PC-9 (cell line): Measurements from ENCODE around the gene SLC24A4. TPM values are rescaled to one million over a fixed set of nuclear protein-coding genes. Genes with fewer than 3 reads are reported as not detected.

ENCODE experiments used
- Bru-seq: library from RNA; stranded (reverse); fragments of 400-500 nt; gene quantifications from one replicate; lab custom pipeline; 2021; lab: Mats Ljungman, UMichigan
- BruChase-seq, 2 experiments: library from RNA; stranded (reverse); fragments of 400-500 nt; gene quantifications; one replicate each; lab custom pipeline; 2021; lab: Mats Ljungman, UMichigan
- BruUV-seq: library from RNA; stranded (reverse); fragments of 400-500 nt; replicated peaks from 2 replicates; lab custom pipeline; 2021; lab: Mats Ljungman, UMichigan
- CTCF ChIA-PET: fragments of 300-600 bp; sonication (Branson Sonifier 250); formaldehyde crosslinking; loops from one replicate; lab custom pipeline; 2022; ENCODE audit warnings: antibody characterized with exemption; lab: Charles Lee
- POLR2A ChIA-PET: fragments of 300-600 bp; sonication (Branson Sonifier 250); formaldehyde crosslinking; loops from one replicate; lab custom pipeline; 2022; ENCODE audit warnings: antibody characterized with exemption; ENCODE audit not compliant: unreplicated experiment; lab: Charles Lee
- DNase-seq, 2 experiments: peaks; one replicate each; pipeline versions ENCODE4 v3.0.0 to v3.0.0-alpha.2; 2015 to 2022; ENCODE audit warnings: mixed read lengths in 1 of 2
- H2AFZ ChIP-seq: fragments of 200-600 bp; sonication (generic); 2 replicates; pipeline ENCODE4 v1.8.1; 2017; ENCODE audit warnings: antibody characterized with exemption
- H3F3A ChIP-seq: fragments of 200-600 bp; sonication (generic); 2 replicates; pipeline ENCODE4 v1.8.1; 2017; ENCODE audit warnings: antibody characterized with exemption, mild to moderate bottlenecking, low read depth; ENCODE audit not compliant: insufficient read depth
- H3K27ac ChIP-seq: fragments of 200-600 bp; sonication (generic); 2 replicates; pipeline ENCODE4 v1.6.1; 2016; ENCODE audit warnings: mixed run types
- H3K27me3 ChIP-seq: fragments of 200-600 bp; sonication (generic); 2 replicates; pipeline ENCODE4 v1.6.1; 2016; ENCODE audit warnings: low read depth, mixed run types; ENCODE audit not compliant: insufficient read depth
- H3K36me3 ChIP-seq: fragments of 200-600 bp; sonication (generic); 2 replicates; pipeline ENCODE4 v1.6.1; 2016; ENCODE audit warnings: low read depth, mixed run types
- H3K4me1 ChIP-seq: fragments of 200-600 bp; sonication (generic); replicated peaks from 2 replicates; pipeline ENCODE4 v1.6.1; 2016; ENCODE audit warnings: mixed run types; ENCODE audit not compliant: insufficient read depth
- H3K4me2 ChIP-seq: fragments of 200-600 bp; sonication (generic); 2 replicates; pipeline ENCODE4 v1.6.1; 2017; ENCODE audit warnings: mixed run types
- H3K4me3 ChIP-seq: fragments of 200-600 bp; sonication (generic); 2 replicates; pipeline ENCODE4 v1.6.1; 2016; ENCODE audit warnings: mixed run types
- H3K79me2 ChIP-seq: fragments of 200-600 bp; sonication (generic); 2 replicates; pipeline ENCODE4 v1.6.1; 2017; ENCODE audit warnings: low read depth, mixed run types
- H3K9me2 ChIP-seq: fragments of 200-600 bp; sonication (generic); 2 replicates; pipeline ENCODE4 v1.8.1; 2017; ENCODE audit warnings: mild to moderate bottlenecking; ENCODE audit not compliant: insufficient read depth
- H3K9me3 ChIP-seq: fragments of 200-600 bp; sonication (generic); 2 replicates; pipeline ENCODE4 v1.8.1; 2016; ENCODE audit warnings: low read depth; ENCODE audit not compliant: insufficient read depth
- H4K20me1 ChIP-seq: fragments of 200-600 bp; sonication (generic); 2 replicates; pipeline ENCODE4 v1.8.1; 2017; ENCODE audit not compliant: insufficient read depth
- EZH2 ChIP-seq: fragments of 200-600 bp; sonication (generic); IDR thresholded peaks from 2 replicates; pipeline ENCODE4 v1.8.0; 2017; ENCODE audit warnings: antibody characterized with exemption, low read depth
- intact Hi-C: fragments of 100-400 bp; cut with micrococcal nuclease; formaldehyde crosslinking; loops from one replicate; pipeline ENCODE4 v1.10.0; 2022; ENCODE audit not compliant: unreplicated experiment
- long read RNA-seq: library from polyadenylated mRNA; stranded (forward); transcript quantifications from one replicate; pipeline ENCODE4 v2.0.0, GENCODE V29; 2022
- total RNA-seq: library from RNA; stranded (reverse); gene quantifications from 2 replicates; pipeline ENCODE4 v1.2.3, GENCODE V29; 2021
- TF ChIP-seq, protein P1 (sequence below): fragments of 200-600 bp; sonication (generic); conservative IDR thresholded peaks from 2 replicates; pipeline ENCODE4 v1.6.1; 2017; ENCODE audit warnings: mixed run types, antibody characterized with exemption, mild to moderate bottlenecking, moderate library complexity

SLC24A4 gene, protein sequence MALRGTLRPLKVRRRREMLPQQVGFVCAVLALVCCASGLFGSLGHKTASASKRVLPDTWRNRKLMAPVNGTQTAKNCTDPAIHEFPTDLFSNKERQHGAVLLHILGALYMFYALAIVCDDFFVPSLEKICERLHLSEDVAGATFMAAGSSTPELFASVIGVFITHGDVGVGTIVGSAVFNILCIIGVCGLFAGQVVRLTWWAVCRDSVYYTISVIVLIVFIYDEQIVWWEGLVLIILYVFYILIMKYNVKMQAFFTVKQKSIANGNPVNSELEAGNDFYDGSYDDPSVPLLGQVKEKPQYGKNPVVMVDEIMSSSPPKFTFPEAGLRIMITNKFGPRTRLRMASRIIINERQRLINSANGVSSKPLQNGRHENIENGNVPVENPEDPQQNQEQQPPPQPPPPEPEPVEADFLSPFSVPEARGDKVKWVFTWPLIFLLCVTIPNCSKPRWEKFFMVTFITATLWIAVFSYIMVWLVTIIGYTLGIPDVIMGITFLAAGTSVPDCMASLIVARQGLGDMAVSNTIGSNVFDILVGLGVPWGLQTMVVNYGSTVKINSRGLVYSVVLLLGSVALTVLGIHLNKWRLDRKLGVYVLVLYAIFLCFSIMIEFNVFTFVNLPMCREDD
- not detected in 2 replicates for total RNA-seq
- Bru-seq, nascent RNA: percentile 2 among the genes with signal in this experiment
- percentile 1 among the genes with signal in this experiment for BruChase-seq, experiment 1, labeled RNA remaining after a 2-hour chase
- BruChase-seq, experiment 2, labeled RNA remaining after a 6-hour chase: percentile 2 among the genes with signal in this experiment
- long read RNA-seq: 0 reads

DNA sequence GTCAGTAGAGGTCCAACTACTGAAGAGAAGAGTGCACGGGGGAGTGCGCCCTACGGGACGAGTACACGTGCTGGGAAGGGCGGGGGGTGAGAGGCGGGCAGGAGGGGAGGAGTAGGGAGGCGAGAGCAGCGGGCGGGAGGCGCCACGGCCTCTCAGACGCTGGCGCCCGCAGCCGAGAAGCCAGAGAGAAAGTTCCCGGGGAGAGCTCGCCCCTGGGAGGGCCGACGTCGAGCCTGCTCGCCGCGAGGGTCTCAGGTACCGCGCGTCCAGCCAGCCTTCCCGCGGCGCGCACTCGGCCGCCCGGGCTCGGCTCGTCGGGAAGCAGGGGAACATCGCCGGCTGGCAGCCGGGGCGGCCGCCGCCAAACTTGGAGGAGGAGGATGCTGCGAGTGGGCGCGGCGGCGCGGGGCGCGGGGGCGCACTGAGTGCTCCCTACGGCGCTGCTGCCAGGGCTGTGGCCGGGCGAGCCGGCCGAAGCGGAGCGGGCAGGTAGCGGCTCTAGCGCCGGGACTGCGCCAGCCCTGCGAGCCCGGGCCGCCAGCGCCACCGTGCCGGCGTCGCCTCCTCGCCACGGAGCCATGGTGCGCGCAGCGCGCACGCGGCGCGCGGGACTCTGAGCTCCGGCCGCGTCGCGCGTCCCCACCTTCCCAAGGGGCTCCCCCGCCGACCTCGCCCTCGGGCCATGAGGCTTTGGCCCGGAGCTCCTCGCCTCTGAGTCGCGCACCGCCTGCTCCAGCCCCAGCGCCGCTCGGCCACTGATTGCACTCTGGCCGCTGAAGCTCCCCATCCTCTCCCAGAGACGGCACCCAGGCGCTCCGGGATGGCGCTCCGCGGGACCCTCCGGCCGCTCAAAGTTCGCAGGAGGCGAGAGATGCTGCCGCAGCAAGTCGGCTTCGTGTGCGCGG, at the start of gene SLC24A4:
SLC24A4 (plus strand) TSS at position 155 of the 905 bp plus-strand sequence; CDS start at position 821, 666 bp downstream.
- H3K36me3 ChIP-seq: no peaks in the 10 kb centered on the region
- CTCF ChIA-PET: no interaction called here
- no peak for TF ChIP-seq EZH2
- TF ChIP-seq, protein P1, sequence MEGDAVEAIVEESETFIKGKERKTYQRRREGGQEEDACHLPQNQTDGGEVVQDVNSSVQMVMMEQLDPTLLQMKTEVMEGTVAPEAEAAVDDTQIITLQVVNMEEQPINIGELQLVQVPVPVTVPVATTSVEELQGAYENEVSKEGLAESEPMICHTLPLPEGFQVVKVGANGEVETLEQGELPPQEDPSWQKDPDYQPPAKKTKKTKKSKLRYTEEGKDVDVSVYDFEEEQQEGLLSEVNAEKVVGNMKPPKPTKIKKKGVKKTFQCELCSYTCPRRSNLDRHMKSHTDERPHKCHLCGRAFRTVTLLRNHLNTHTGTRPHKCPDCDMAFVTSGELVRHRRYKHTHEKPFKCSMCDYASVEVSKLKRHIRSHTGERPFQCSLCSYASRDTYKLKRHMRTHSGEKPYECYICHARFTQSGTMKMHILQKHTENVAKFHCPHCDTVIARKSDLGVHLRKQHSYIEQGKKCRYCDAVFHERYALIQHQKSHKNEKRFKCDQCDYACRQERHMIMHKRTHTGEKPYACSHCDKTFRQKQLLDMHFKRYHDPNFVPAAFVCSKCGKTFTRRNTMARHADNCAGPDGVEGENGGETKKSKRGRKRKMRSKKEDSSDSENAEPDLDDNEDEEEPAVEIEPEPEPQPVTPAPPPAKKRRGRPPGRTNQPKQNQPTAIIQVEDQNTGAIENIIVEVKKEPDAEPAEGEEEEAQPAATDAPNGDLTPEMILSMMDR: no peak
- no peak within 1 kb of the TSS for H3K4me2 ChIP-seq
- H3K27ac ChIP-seq: no peak within 1 kb of the TSS
- intact Hi-C loops: no loop called here
- no peaks in the 10 kb centered on the region for H3K79me2 ChIP-seq
- no peak within 1 kb of the TSS for H2AFZ ChIP-seq
- POLR2A ChIA-PET: no interaction called here
- DNase-seq: no peak
- no peaks in the 10 kb centered on the region for H3F3A ChIP-seq
- no peak within 1 kb of the TSS for H3K4me3 ChIP-seq
- BruUV-seq: no TSS peak
- H3K9me2 ChIP-seq: no peaks in the 10 kb centered on the region
- H3K4me1 ChIP-seq: no peaks in the 10 kb centered on the region
- peaks cover 10% of the 10 kb centered on the region for H3K9me3 ChIP-seq
- H3K27me3 ChIP-seq: no peaks in the 10 kb centered on the region
- H4K20me1 ChIP-seq: no peaks in the 10 kb centered on the region

DNA sequence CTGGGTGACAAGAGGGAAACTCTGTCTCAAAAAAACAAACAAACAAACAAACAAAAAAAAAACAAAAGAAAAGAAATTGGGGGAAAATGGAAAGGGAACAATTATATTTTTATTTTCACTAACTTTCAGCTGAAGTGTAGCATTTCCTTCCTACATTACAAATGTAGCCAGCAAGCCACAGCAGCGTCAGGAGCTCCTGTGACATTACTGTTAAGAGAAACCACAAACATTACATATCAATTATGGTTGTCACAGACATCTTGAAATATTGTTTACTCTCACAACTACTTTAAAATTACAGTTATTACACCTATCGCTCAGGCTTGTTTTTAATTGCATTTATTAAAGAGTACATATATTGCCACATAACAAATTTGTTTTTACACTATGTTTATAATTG, 49.8 kb upstream of the SLC24A4 start:
- H3K9me3 ChIP-seq: no peaks in the 10 kb centered on the region
- H3K79me2 ChIP-seq: no peaks in the 10 kb centered on the region
- H3K4me1 ChIP-seq: no peaks in the 10 kb centered on the region
- H3K36me3 ChIP-seq: no peaks in the 10 kb centered on the region
- H3K4me2 ChIP-seq: no peak overlapping the region
- H3K27ac ChIP-seq: no peak overlapping the region
- no peaks in the 10 kb centered on the region for H4K20me1 ChIP-seq
- BruUV-seq: no TSS peak
- ChIA-PET POLR2A (no interaction called here), CTCF (no interaction called here)
- H3K27me3 ChIP-seq: peaks cover 28% of the 10 kb centered on the region
- no peaks in the 10 kb centered on the region for H3F3A ChIP-seq
- no peak overlapping the region for H3K4me3 ChIP-seq
- no peak for DNase-seq
- no peak overlapping the region for H2AFZ ChIP-seq
- TF ChIP-seq, protein P1: no peak
- no peak for TF ChIP-seq EZH2
- no peaks in the 10 kb centered on the region for H3K9me2 ChIP-seq
- intact Hi-C loops: no loop called here

DNA sequence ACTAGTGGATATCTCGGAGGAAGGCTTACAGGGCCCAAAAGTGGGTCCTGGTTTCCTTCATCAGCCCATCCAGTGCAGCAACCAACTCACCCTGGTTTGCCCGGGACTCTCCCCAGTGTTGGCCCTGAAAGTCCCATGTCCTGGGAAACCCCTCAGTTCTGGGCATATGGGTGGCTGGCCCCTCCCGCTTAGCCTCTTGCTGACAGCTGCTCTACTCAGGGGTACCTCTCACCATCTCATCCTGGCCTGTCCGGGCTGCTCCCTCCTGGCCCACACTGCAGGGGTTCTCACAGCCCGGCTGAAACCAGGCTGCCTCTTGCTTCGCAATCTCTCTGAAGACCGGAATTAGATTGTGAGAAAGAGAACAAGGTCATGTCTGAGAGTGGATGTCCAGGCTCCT, 48.9 kb upstream of the SLC24A4 start:
- no peak overlapping the region for H3K4me3 ChIP-seq
- H3F3A ChIP-seq: no peaks in the 10 kb centered on the region
- H3K9me2 ChIP-seq: no peaks in the 10 kb centered on the region
- BruUV-seq: no TSS peak
- no peak overlapping the region for H3K4me2 ChIP-seq
- no peaks in the 10 kb centered on the region for H3K9me3 ChIP-seq
- TF ChIP-seq EZH2: no peak
- TF ChIP-seq, protein P1: no peak
- no peaks in the 10 kb centered on the region for H3K4me1 ChIP-seq
- DNase-seq: no peak
- no peaks in the 10 kb centered on the region for H3K36me3 ChIP-seq
- no peak overlapping the region for H3K27ac ChIP-seq
- peaks cover 28% of the 10 kb centered on the region for H3K27me3 ChIP-seq
- intact Hi-C loops: no loop called here
- POLR2A ChIA-PET: no interaction called here
- H4K20me1 ChIP-seq: no peaks in the 10 kb centered on the region
- no peak overlapping the region for H2AFZ ChIP-seq
- H3K79me2 ChIP-seq: no peaks in the 10 kb centered on the region
- CTCF ChIA-PET: no interaction called here
